GM12892 (cell line): ENCODE measurements around the gene LAMP5.

Experiments
- POLR2A ChIP-seq: IDR thresholded peaks from 2 replicates; pipeline ENCODE4 v1.6.1; 2011; ENCODE audit warnings: low read depth, low read length, control low read depth
- TAF1 ChIP-seq: IDR thresholded peaks from 2 replicates; pipeline ENCODE4 v1.6.1; 2011; ENCODE audit warnings: low read depth, mild to moderate bottlenecking, control low read depth, low read length, borderline replicate concordance

- no peak for TF ChIP-seq TAF1
- no peak for TF ChIP-seq POLR2A
Observed at GRCh38 chr20:9478771-9479170, 35.6 kb upstream of the LAMP5 start.
